Endothelial cell of umbilical vein (primary cell): ENCODE measurements around the gene KLF8. TPM values are rescaled to one million over a fixed set of nuclear protein-coding genes. Genes with fewer than 3 reads are reported as not detected.

ENCODE experiments used
- BruUV-seq: library from RNA; stranded (reverse); fragments of 400-500 nt; replicated peaks from 2 replicates; lab custom pipeline; 2021; lab: Mats Ljungman, UMichigan
- CTCF ChIA-PET: fragments of 300-600, 350-600 bp; sonication (Branson Sonifier 250); formaldehyde crosslinking; loops from one replicate; lab custom pipeline; 2021; ENCODE audit warnings: antibody characterized with exemption, inconsistent platforms; lab: Charles Lee
- POLR2A ChIA-PET: fragments of 300-600, 350-600 bp; sonication (Branson Sonifier 250); formaldehyde crosslinking; loops from one replicate; lab custom pipeline; 2021; ENCODE audit warnings: antibody characterized with exemption, inconsistent platforms; lab: Charles Lee
- DNase-seq: peaks from one replicate; pipeline ENCODE4 v3.0.0-alpha.2; 2011; ENCODE audit warnings: low read depth, low spot score
- FAIRE-seq: peaks from 2 replicates; lab custom pipeline; 2011; peaks lifted over from hg19 to GRCh38; lab: Jason Lieb, UNC
- H2AFZ ChIP-seq: 2 replicates; pipeline ENCODE4 v1.6.0; 2012; ENCODE audit warnings: low read depth, low read length, control low read depth, inconsistent platforms
- H3K27ac ChIP-seq: 2 replicates; pipeline ENCODE4 v1.5.1; 2011; ENCODE audit warnings: low read depth, mild to moderate bottlenecking, control low read depth, low read length, moderate library complexity; ENCODE audit not compliant: insufficient read depth
- H3K27me3 ChIP-seq, 2 experiments: 2 replicates each; pipeline versions ENCODE4 v1.6.0 to v1.6.1; 2011; ENCODE audit warnings: low read length in 2 of 2, mixed read lengths in 1 of 2; ENCODE audit not compliant: control insufficient read depth in 2 of 2, insufficient read depth in 2 of 2
- H3K36me3 ChIP-seq, 2 experiments: 2 replicates in 1 of 2; 3 replicates in 1 of 2; pipeline ENCODE4 v1.5.1; 2011; ENCODE audit warnings: low read length in 2 of 2, mild to moderate bottlenecking in 1 of 2, moderate library complexity in 1 of 2; ENCODE audit not compliant: control insufficient read depth in 2 of 2, insufficient read depth in 2 of 2; ENCODE audit errors: extremely low read depth in 1 of 2
- H3K4me1 ChIP-seq: 3 replicates; pipeline ENCODE4 v1.5.1; 2011; ENCODE audit warnings: mild to moderate bottlenecking, low read length; ENCODE audit not compliant: control insufficient read depth, insufficient read depth; ENCODE audit errors: extremely low read depth
- H3K4me2 ChIP-seq: 2 replicates; pipeline ENCODE4 v1.6.1; 2011; ENCODE audit warnings: low read length, control low read depth, mixed read lengths; ENCODE audit not compliant: insufficient read depth
- H3K4me3 ChIP-seq, 3 experiments: fragments of 200-600 bp in 1 of 3; sonication (generic), shearing (Covaris generic) in 1 of 3; replicated peaks in 1 of 3; 2 replicates each; pipeline ENCODE4 v1.5.1; 2011 to 2016; ENCODE audit warnings: control low read depth in 3 of 3, low read length in 3 of 3, mild to moderate bottlenecking in 2 of 3, inconsistent platforms in 1 of 3, low read depth in 1 of 3, moderate library complexity in 1 of 3; ENCODE audit not compliant: insufficient read depth in 1 of 3
- H3K79me2 ChIP-seq: 2 replicates; pipeline ENCODE4 v1.6.0; 2012; ENCODE audit warnings: low read length, inconsistent platforms; ENCODE audit not compliant: control insufficient read depth, insufficient read depth
- H3K9ac ChIP-seq: replicated peaks from 2 replicates; pipeline ENCODE3; 2011; ENCODE audit warnings: low read length, control low read depth; ENCODE audit not compliant: insufficient read depth; ENCODE audit errors: extremely low read depth
- H3K9me1 ChIP-seq: replicated peaks from 3 replicates; pipeline ENCODE4 v1.6.0; 2011; ENCODE audit warnings: mild to moderate bottlenecking, low read length; ENCODE audit not compliant: control insufficient read depth, insufficient read depth; ENCODE audit errors: extremely low read depth
- H3K9me3 ChIP-seq: replicated peaks from 2 replicates; pipeline ENCODE4 v1.5.1; 2012; ENCODE audit warnings: low read length, inconsistent platforms; ENCODE audit not compliant: control insufficient read depth, insufficient read depth
- H4K20me1 ChIP-seq: replicated peaks from 2 replicates; pipeline ENCODE3; 2011; ENCODE audit warnings: mild to moderate bottlenecking, low read length; ENCODE audit not compliant: control insufficient read depth, insufficient read depth; ENCODE audit errors: extremely low read depth
- CTCF ChIP-seq, 2 donors: IDR thresholded peaks; 1 replicate in 1 of 2; 2 replicates in 1 of 2; pipeline ENCODE4 v1.5.1; 2011; ENCODE audit warnings: low read length in 2 of 2, mild to moderate bottlenecking in 2 of 2, moderate library complexity in 2 of 2, control low read depth in 1 of 2, inconsistent platforms in 1 of 2, low read depth in 1 of 2; ENCODE audit not compliant: insufficient read depth in 1 of 2; ENCODE audit errors: extremely low read depth in 1 of 2
- EZH2 ChIP-seq: IDR thresholded peaks from 2 replicates; pipeline ENCODE4 v1.6.1; 2012; ENCODE audit warnings: borderline replicate concordance, low read depth, mild to moderate bottlenecking, moderate library complexity, low read length, inconsistent platforms; ENCODE audit not compliant: severe bottlenecking
- FOS ChIP-seq: IDR thresholded peaks from 2 replicates; pipeline ENCODE4 v1.6.1; 2011; ENCODE audit warnings: mild to moderate bottlenecking, low read length, moderate library complexity, borderline replicate concordance; ENCODE audit not compliant: insufficient read depth
- GATA2 ChIP-seq: IDR thresholded peaks from 2 replicates; pipeline ENCODE4 v1.7.0; 2011; ENCODE audit warnings: low read depth, mild to moderate bottlenecking, moderate library complexity, mixed read lengths, low read length; ENCODE audit not compliant: insufficient read length, insufficient read depth
- JUN ChIP-seq: IDR thresholded peaks from 2 replicates; pipeline ENCODE4 v1.6.1; 2011; ENCODE audit warnings: borderline replicate concordance, low read depth; ENCODE audit not compliant: insufficient read length, insufficient read depth
- MAX ChIP-seq: IDR thresholded peaks from 2 replicates; pipeline ENCODE4 v1.6.1; 2011; ENCODE audit not compliant: insufficient read depth, insufficient read length
- MYC ChIP-seq: IDR thresholded peaks from one replicate; pipeline ENCODE4 v1.6.1; 2011; ENCODE audit warnings: mild to moderate bottlenecking, low read depth, low read length
- POLR2A ChIP-seq: IDR thresholded peaks from 2 replicates; pipeline ENCODE4 v1.6.1; 2012; ENCODE audit warnings: low read depth, mild to moderate bottlenecking, control low read depth, low read length
- POLR2AphosphoS5 ChIP-seq: IDR thresholded peaks from 2 replicates; pipeline ENCODE4 v1.6.1; 2012; ENCODE audit warnings: low read depth, mild to moderate bottlenecking, control low read depth, low read length, moderate library complexity; ENCODE audit not compliant: insufficient read depth
- dilution Hi-C: fragments of 300-500 bp; cut with MboI; formaldehyde crosslinking; loops from one replicate; pipeline ENCODE4 v1.15.0; 2019; ENCODE audit warnings: low sequenced_read_pairs; ENCODE audit not compliant: extremely low pct_ligation_motif_present
- intact Hi-C: fragments of 100-400 bp; cut with micrococcal nuclease; formaldehyde crosslinking; loops from one replicate; pipeline ENCODE4 v1.10.0; 2022
- polyA plus RNA-seq, 4 experiments: library from polyadenylated mRNA; depleted of rRNA in 3 of 4; stranded (reverse) in 3 of 4; unstranded in 1 of 4; fragments of >200 nt; gene quantifications; 2 replicates each; pipeline versions ENCODE4 v1.2.1 to v1.2.3, GENCODE V29; 2011 to 2012; ENCODE audit warnings: missing spikeins in 1 of 4
- total RNA-seq: library from RNA; stranded (reverse); gene quantifications from 2 replicates; pipeline ENCODE4 v1.2.3, GENCODE V29; 2021

KLF8 gene
- total and polyA plus RNA-seq, 2 donors (not counting 3 experiments of a cell fraction or from before 2014, with no cell fraction given), result 1.0 to 2.0 TPM

- Histone ChIP-seq H3K4me3 (no peak overlapping the region), H3K27ac (no peak overlapping the region), H3K36me3 (no peaks in the 10 kb centered on the region), H3K9me3 (no peaks in the 10 kb centered on the region), H3K4me1 (no peaks in the 10 kb centered on the region), H3K9me1 (no peaks in the 10 kb centered on the region), H3K79me2 (no peaks in the 10 kb centered on the region), H2AFZ (peak overlapping the region; percentile 30), H3K4me2 (no peak overlapping the region), H4K20me1 (no peaks in the 10 kb centered on the region), H3K27me3 (no peaks in the 10 kb centered on the region), H3K9ac (no peak overlapping the region)
- intact Hi-C loops, result loop anchor here (5.0 to 10.0 kb wide), 3 partner anchors 341 to 904 kb away; partner anchors contain the start of gene RRAGB
- dilution Hi-C loops, result no loop called here
- no peak for TF ChIP-seq FOS
- TF ChIP-seq CTCF (IDR thresholded peaks at IDR 0.05; ENCODE audit: extremely low read depth in 1 of 2, insufficient read depth in 1 of 2, low read depth in 1 of 2, low read length in 2 of 2), result peak; percentile 49 to 51
- FAIRE-seq, result peak; percentile 47
- DNase-seq, result peak; percentile 47
- no TSS peak for BruUV-seq
- ChIA-PET CTCF (interaction anchor here (0.6 to 3.7 kb wide), 15 partner anchors 9 to 1609 kb away, joined by 3 to 55 read pairs (median 4); partner anchors contain the start of genes MAGEH1, NBDY and RRAGB), POLR2A (no interaction called here)
Measured at GRCh38 chrX:56248492-56248891, 16.3 kb downstream of the KLF8 start.

GRCh38 chrX:56253832-56254703 lies 21.9 kb downstream of the KLF8 start:
- TF ChIP-seq MYC (no peak), GATA2 (no peak), CTCF (IDR thresholded peaks at IDR 0.05; ENCODE audit: extremely low read depth in 1 of 2, insufficient read depth in 1 of 2, low read depth in 1 of 2, low read length in 2 of 2) (no peak), MAX (no peak), FOS (no peak), EZH2 (no peak), POLR2A (no peak), JUN (no peak), POLR2AphosphoS5 (no peak)
- no peaks in the 10 kb centered on the region for H3K9me3 ChIP-seq
- H2AFZ ChIP-seq, result no peak overlapping the region
- H3K4me1 ChIP-seq, result no peaks in the 10 kb centered on the region
- no TSS peak for BruUV-seq
- no peak overlapping the region for H3K4me2 ChIP-seq
- H3K4me3 ChIP-seq, result no peak overlapping the region
- dilution Hi-C loops (no loop called here), intact Hi-C loops (no loop called here)
- H3K27ac ChIP-seq, result no peak overlapping the region
- ChIA-PET CTCF (no interaction called here), POLR2A (no interaction called here)
- H4K20me1 ChIP-seq, result no peaks in the 10 kb centered on the region
- no peaks in the 10 kb centered on the region for H3K79me2 ChIP-seq
- H3K9ac ChIP-seq, result no peak overlapping the region
- DNase-seq (no peak), FAIRE-seq (no peak)
- no peaks in the 10 kb centered on the region for H3K9me1 ChIP-seq
- no peaks in the 10 kb centered on the region for H3K36me3 ChIP-seq
- no peaks in the 10 kb centered on the region for H3K27me3 ChIP-seq
